Sigmoid colon (tissue), 4 donors: ENCODE data around the gene CDHR4.

Experiments used
- EP300 ChIP-seq, 4 donors: sonication (generic); formaldehyde crosslinking; IDR thresholded peaks; one replicate each; pipeline ENCODE4 v1.6.1; 2017; ENCODE audit warnings: antibody characterized with exemption in 4 of 4
- POLR2A ChIP-seq, 2 donors: fragments of 450-650 bp; IDR thresholded peaks; one replicate each; pipeline ENCODE4 v1.6.1; 2016; ENCODE audit warnings: antibody characterized with exemption in 2 of 2, mild to moderate bottlenecking in 2 of 2, moderate library complexity in 2 of 2
- POLR2AphosphoS5 ChIP-seq, 4 donors: sonication (generic); formaldehyde crosslinking; IDR thresholded peaks; one replicate each; pipeline ENCODE4 v1.6.1; 2017; ENCODE audit warnings: antibody characterized with exemption in 4 of 4
- TF ChIP-seq, protein P1 (sequence below), 4 experiments: fragments of 450-650 bp in 3 of 4; fragments of 200-600 bp in 1 of 4; IDR thresholded peaks; one replicate each; pipeline ENCODE4 v1.5.1; 2016 to 2019; ENCODE audit warnings: antibody characterized with exemption in 4 of 4, mild to moderate bottlenecking in 3 of 4, moderate library complexity in 2 of 4

DNA sequence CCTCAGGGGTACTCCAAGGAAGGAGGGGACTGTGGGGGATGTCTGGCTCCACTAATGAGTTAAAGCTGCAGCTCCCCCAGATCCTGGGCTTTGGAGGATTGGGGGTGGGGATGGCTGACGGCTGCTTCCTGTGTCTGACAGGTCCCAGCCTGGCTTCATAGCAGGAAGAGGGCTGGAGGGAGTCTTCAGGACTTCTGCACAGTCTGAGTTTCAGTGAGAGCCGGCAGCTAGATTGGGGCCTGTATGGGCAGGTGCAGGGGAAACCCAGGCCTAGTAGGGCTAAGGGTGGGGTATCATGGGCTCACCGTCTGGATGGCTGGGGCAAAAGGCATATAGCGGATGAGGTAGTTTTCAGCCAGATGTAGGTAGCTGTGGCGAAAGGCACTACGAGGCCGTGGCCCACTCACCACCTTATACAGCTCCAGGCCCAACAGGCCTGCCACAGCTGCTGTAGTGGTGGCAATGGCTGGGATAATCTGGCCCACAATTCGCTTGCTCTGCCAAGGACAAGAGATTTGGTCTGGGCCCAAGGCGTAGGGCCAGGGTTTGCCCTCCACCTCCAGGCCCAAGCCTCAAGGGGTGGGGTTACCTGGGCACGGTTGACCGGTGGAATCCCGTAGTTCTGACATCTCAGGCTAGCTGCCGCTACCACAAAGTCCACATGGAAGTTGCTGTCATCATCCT, 7.9 kb upstream of the CDHR4 start:
- TF ChIP-seq, protein P1, sequence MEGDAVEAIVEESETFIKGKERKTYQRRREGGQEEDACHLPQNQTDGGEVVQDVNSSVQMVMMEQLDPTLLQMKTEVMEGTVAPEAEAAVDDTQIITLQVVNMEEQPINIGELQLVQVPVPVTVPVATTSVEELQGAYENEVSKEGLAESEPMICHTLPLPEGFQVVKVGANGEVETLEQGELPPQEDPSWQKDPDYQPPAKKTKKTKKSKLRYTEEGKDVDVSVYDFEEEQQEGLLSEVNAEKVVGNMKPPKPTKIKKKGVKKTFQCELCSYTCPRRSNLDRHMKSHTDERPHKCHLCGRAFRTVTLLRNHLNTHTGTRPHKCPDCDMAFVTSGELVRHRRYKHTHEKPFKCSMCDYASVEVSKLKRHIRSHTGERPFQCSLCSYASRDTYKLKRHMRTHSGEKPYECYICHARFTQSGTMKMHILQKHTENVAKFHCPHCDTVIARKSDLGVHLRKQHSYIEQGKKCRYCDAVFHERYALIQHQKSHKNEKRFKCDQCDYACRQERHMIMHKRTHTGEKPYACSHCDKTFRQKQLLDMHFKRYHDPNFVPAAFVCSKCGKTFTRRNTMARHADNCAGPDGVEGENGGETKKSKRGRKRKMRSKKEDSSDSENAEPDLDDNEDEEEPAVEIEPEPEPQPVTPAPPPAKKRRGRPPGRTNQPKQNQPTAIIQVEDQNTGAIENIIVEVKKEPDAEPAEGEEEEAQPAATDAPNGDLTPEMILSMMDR (IDR thresholded peaks at IDR 0.05) = no peak
- TF ChIP-seq POLR2A (IDR thresholded peaks at IDR 0.05) = no peak
- no peak for TF ChIP-seq EP300 (IDR thresholded peaks at IDR 0.05)
- no peak for TF ChIP-seq POLR2AphosphoS5 (IDR thresholded peaks at IDR 0.05)
